Sigmoid colon (tissue), 7 donors: Measurements from ENCODE around the gene CDH23. TPM values are rescaled to one million over a fixed set of nuclear protein-coding genes. Genes with fewer than 3 reads are reported as not detected.

Experiments
- DNase-seq: peaks from one replicate; pipeline ENCODE4 v3.0.0-alpha.2; 2019
- H3K27ac ChIP-seq, 4 donors: fragments of 200-600 bp; sonication (generic); one replicate each; pipeline ENCODE4 v1.5.1; 2016 to 2019; ENCODE audit warnings: mild to moderate bottlenecking in 1 of 4
- H3K27me3 ChIP-seq, 3 donors: fragments of 200-600 bp; sonication (generic); one replicate each; pipeline ENCODE4 v1.5.1; 2019; ENCODE audit warnings: mild to moderate bottlenecking in 1 of 3
- H3K36me3 ChIP-seq, 4 donors: fragments of 200-600 bp; sonication (generic); one replicate each; pipeline ENCODE4 v1.5.1; 2016 to 2019
- H3K4me1 ChIP-seq, 4 donors: fragments of 200-600 bp; sonication (generic); one replicate each; pipeline ENCODE4 v1.5.1; 2017 to 2019
- H3K4me3 ChIP-seq, 4 donors: fragments of 200-600 bp; sonication (generic); one replicate each; pipeline ENCODE4 v1.5.1; 2017 to 2019; ENCODE audit warnings: mild to moderate bottlenecking in 2 of 4, moderate library complexity in 1 of 4
- H3K9me3 ChIP-seq, 4 donors: fragments of 200-600 bp in 3 of 4; sonication (generic) in 3 of 4; one replicate each; pipeline versions ENCODE4 v1.5.1 to v1.6.1; 2013 to 2019
- CTCF ChIP-seq, 4 experiments: fragments of 450-650 bp in 3 of 4; fragments of 200-600 bp in 1 of 4; IDR thresholded peaks; one replicate each; pipeline ENCODE4 v1.5.1; 2016 to 2019; ENCODE audit warnings: antibody characterized with exemption in 4 of 4, mild to moderate bottlenecking in 3 of 4, moderate library complexity in 2 of 4
- EP300 ChIP-seq, 4 donors: sonication (generic); formaldehyde crosslinking; IDR thresholded peaks; one replicate each; pipeline ENCODE4 v1.6.1; 2017; ENCODE audit warnings: antibody characterized with exemption in 4 of 4
- POLR2A ChIP-seq, 2 donors: fragments of 450-650 bp; IDR thresholded peaks; one replicate each; pipeline ENCODE4 v1.6.1; 2016; ENCODE audit warnings: antibody characterized with exemption in 2 of 2, mild to moderate bottlenecking in 2 of 2, moderate library complexity in 2 of 2
- POLR2AphosphoS5 ChIP-seq, 4 donors: sonication (generic); formaldehyde crosslinking; IDR thresholded peaks; one replicate each; pipeline ENCODE4 v1.6.1; 2017; ENCODE audit warnings: antibody characterized with exemption in 4 of 4
- WGBS, 2 donors: extraction: QIAGEN DNeasy Blood & Tissue Kit; methylation state at CpG; one replicate each; pipeline ENCODE4 v1.1.7; 2013; 5-methylcytosine and 5-hydroxymethylcytosine counted together
- intact Hi-C: fragments of 100-400 bp; cut with DNase I; formaldehyde crosslinking; loops from one replicate; pipeline ENCODE4 v1.15.1; 2023
- polyA plus RNA-seq, 3 donors: library from polyadenylated mRNA; stranded (reverse); fragments of 200-250 nt; gene quantifications; one replicate each; pipeline ENCODE4 v1.2.3, GENCODE V29; 2013
- total RNA-seq, 4 donors: library from RNA; depleted of rRNA; stranded (reverse); fragments of >200 nt; gene quantifications; one replicate each; pipeline ENCODE4 v1.1.0, GENCODE V29; 2016
- donor health status: healthy with polysubstance abuse.
- donor health status: Bipolar disorder and iron deficiency.
- donor health status: healthy.

The CDH23 gene
- total and polyA plus RNA-seq, 7 donors, result 1.5 to 7.2 (median 3.0) TPM

GRCh38 chr10:71704816-71705215, 308.1 kb downstream of the CDH23 start:
- intact Hi-C loops, result loop anchor here (5.0 kb wide), 1 partner anchor 107 kb away; no protein-coding TSS in a partner anchor
- 93 to 97% methylated on average over 18 of the region's 18 CpGs for WGBS, 2 donors
- H3K27ac ChIP-seq, result no peak overlapping the region
- H3K27me3 ChIP-seq, result no peaks in the 10 kb centered on the region
- DNase-seq, result no peak
- H3K4me1 ChIP-seq, result no peaks in the 10 kb centered on the region
- H3K9me3 ChIP-seq, result no peaks in the 10 kb centered on the region
- H3K4me3 ChIP-seq, result no peak overlapping the region
- no peaks in the 10 kb centered on the region for H3K36me3 ChIP-seq
- TF ChIP-seq POLR2A (IDR thresholded peaks at IDR 0.05) (no peak), CTCF (IDR thresholded peaks at IDR 0.05) (no peak), POLR2AphosphoS5 (IDR thresholded peaks at IDR 0.05) (no peak), EP300 (IDR thresholded peaks at IDR 0.05) (no peak)

GRCh38 chr10:71705582-71705981, 308.9 kb downstream of the CDH23 start:
- intact Hi-C loops, result no loop called here
- no peaks in the 10 kb centered on the region for H3K36me3 ChIP-seq
- H3K27ac ChIP-seq, result no peak overlapping the region
- no peaks in the 10 kb centered on the region for H3K27me3 ChIP-seq
- H3K4me1 ChIP-seq, result no peaks in the 10 kb centered on the region
- no peak for TF ChIP-seq CTCF (IDR thresholded peaks at IDR 0.05)
- no peak for TF ChIP-seq POLR2A (IDR thresholded peaks at IDR 0.05)
- TF ChIP-seq POLR2AphosphoS5 (IDR thresholded peaks at IDR 0.05), result no peak
- no peak for TF ChIP-seq EP300 (IDR thresholded peaks at IDR 0.05)
- DNase-seq, result no peak
- no peaks in the 10 kb centered on the region for H3K9me3 ChIP-seq
- WGBS, 2 donors, result 82 to 89% methylated on average over 2 of the region's 2 CpGs
- H3K4me3 ChIP-seq, result no peak overlapping the region

- Histone ChIP-seq H3K4me3 (no peak overlapping the region), H3K36me3 (no peaks in the 10 kb centered on the region), H3K27ac (no peak overlapping the region), H3K9me3 (no peaks in the 10 kb centered on the region), H3K4me1 (no peaks in the 10 kb centered on the region), H3K27me3 (no peaks in the 10 kb centered on the region)
- 84 to 93% methylated on average over 35 of the region's 35 CpGs for WGBS, 2 donors
- no peak for DNase-seq
- intact Hi-C loops, result no loop called here
- TF ChIP-seq EP300 (IDR thresholded peaks at IDR 0.05), result no peak
- TF ChIP-seq POLR2A (IDR thresholded peaks at IDR 0.05), result no peak
- TF ChIP-seq CTCF (IDR thresholded peaks at IDR 0.05), result no peak
- no peak for TF ChIP-seq POLR2AphosphoS5 (IDR thresholded peaks at IDR 0.05)
Observed at GRCh38 chr10:71706216-71707121, 309.7 kb downstream of the CDH23 start.

- 94% methylated on average over 5 of the region's 5 CpGs for WGBS, 2 donors
- Histone ChIP-seq H3K4me1 (peaks cover 0 to 2% (median 0%) of the 10 kb centered on the region in 4 donors), H3K9me3 (no peaks in the 10 kb centered on the region), H3K27ac (no peak overlapping the region), H3K27me3 (no peaks in the 10 kb centered on the region), H3K4me3 (no peak overlapping the region), H3K36me3 (no peaks in the 10 kb centered on the region)
- intact Hi-C loops, result no loop called here
- no peak for TF ChIP-seq POLR2AphosphoS5 (IDR thresholded peaks at IDR 0.05)
- no peak for TF ChIP-seq EP300 (IDR thresholded peaks at IDR 0.05)
- TF ChIP-seq CTCF (IDR thresholded peaks at IDR 0.05), result no peak
- no peak for TF ChIP-seq POLR2A (IDR thresholded peaks at IDR 0.05)
- DNase-seq, result no peak
Observed at GRCh38 chr10:71707240-71707789, 310.6 kb downstream of the CDH23 start.
